ENCODE data around the gene RINL.

RINL gene

DNA sequence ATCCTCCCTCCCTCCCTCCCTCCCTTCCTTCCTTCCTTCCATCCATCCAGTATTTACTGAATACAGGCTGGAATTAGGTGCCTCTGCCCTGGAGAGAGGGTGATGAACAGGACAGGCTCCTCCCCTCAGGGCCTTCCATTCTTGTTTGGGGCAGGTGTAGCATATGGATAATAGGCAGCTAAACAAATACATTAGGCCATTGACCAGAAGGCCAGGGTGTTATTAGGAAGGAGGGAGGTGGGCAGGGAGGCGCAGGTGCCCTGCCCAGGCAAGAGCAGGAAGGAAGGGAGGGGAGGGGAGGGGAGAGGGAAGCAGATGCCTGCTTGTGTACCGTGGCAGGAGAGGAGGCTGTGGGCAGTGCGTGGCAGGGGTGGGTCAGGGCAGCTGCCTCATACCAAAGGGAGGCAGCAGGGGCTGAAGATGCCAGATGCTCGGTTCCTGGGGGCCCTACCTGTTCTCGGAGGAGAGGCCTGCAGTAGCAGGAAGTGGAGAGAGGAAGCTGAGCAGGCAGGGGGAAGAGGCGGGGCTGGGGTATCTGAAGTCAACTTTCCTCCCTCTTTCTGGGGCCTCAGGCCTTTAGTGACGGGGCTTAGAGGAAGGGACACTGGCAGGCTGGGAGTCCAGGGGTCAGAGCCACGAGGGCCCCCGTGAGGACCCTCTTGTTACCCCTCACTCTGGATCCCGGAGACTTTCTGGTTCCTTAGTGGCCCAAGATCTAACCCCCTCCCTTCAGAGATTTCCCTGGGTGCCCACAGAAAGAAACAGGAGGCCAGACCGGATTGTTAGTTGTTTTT lies at the start of gene RINL:
Gene RINL (minus strand): TSS at position 495 of the 794 bp plus-strand sequence. CDS start 1,533 bp downstream, outside the sequence.
- peak; percentile 61 for DNase-seq (ENCODE audit: low read depth)

- DNase-seq (ENCODE audit: low read depth) = no peak
Measured at GRCh38 chr19:38924388-38924787, 46.3 kb upstream of the RINL start.

DNA sequence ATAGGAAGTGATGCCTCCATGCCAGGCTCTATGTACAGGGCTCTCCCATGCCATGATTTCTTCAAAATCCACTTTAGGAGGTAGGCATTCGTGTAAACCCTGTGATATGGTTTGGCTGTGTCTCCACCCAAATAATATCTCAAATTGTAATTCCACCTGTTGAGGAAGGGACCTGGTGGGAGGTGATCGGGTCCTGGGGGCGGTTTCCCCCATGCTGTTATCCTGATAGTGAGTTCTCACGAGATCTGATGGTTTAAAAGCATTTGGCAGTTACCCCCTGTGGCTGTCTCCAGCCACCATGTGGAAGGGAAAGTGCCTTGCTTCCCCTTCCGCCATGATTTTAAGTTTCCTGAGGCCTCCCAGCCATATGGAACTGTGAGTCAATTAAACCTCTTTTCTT lies 44.4 kb upstream of the RINL start:
- no peak for DNase-seq (ENCODE audit: low read depth)

DNA sequence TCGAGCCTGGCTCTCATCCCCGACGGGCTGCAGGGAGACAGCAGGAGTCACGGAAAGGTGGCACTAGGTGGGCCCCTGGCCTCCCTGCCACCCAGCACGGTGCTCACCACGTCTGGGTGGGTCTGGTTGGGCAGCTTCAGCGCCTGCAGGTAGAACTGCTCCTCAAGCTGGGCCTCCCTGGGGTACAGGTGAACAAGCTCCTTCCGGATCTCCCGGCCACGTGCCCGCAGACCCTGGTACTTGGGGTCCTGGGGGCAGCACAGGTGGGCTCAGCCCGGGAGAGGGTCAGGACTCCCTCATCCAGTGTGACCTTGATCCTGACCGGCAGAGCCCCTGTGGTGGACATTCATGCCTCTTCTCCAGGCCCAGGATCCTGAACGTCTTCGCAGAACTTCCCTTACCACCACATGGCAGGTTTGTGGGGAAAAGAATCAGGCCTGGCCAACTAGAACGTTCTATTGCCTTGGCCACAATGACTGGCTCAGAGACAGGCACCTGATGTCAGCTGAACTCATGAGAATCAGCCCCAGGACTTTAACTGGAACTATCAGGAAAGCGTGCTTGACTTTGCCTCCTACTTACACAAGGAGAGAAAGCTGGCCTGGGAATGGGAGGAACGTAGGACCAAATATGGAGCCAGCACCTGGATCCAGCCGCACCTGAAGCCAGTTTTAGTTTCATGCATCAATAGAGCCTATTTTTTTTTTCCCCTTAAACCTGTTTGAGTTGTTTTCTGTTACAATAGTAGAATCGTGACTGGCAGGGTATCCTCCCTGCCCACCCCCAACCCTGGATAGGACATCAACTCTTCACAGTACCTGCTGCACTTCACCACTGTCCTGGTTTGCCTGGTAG lies 43.6 kb upstream of the RINL start:
- DNase-seq (ENCODE audit: low read depth) = no peak

DNA sequence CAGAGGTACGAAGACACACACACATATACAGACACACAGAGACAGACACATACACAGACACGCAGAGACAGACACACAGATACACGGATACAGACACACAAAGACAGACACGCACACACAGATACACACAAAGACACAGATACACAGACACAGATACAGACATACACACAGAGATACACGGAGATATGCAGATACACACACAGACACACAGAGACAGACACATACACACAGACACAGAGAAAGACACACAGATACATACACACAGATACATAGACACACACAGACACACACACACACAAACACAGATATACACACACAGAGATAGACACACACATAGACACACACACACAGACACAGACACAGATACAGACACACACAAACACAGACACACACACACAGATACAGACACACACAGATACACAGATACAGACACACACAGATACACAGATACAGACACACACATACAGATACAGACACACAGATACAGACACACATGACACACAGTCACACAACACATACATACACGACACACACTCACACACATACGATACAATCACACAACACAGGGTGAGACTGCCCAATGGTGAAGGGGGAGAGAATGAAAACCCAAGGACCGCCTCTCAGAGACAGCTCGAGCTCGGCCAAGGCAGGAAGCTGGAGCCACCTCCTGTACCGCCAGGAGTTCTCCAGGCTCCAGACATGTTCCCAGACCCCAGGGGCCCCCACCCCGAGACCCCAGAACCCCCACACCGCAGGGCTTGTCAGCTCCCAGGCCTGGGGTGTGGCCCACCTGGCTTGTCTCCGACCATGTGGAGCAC lies 42.7 kb upstream of the RINL start:
- DNase-seq (ENCODE audit: low read depth) = no peak

- no peak for DNase-seq (ENCODE audit: low read depth)
Measured at GRCh38 chr19:38919837-38920601, 41.9 kb upstream of the RINL start.

- DNase-seq (ENCODE audit: low read depth) = no peak
Measured at GRCh38 chr19:38918526-38918925, 40.5 kb upstream of the RINL start.

DNA sequence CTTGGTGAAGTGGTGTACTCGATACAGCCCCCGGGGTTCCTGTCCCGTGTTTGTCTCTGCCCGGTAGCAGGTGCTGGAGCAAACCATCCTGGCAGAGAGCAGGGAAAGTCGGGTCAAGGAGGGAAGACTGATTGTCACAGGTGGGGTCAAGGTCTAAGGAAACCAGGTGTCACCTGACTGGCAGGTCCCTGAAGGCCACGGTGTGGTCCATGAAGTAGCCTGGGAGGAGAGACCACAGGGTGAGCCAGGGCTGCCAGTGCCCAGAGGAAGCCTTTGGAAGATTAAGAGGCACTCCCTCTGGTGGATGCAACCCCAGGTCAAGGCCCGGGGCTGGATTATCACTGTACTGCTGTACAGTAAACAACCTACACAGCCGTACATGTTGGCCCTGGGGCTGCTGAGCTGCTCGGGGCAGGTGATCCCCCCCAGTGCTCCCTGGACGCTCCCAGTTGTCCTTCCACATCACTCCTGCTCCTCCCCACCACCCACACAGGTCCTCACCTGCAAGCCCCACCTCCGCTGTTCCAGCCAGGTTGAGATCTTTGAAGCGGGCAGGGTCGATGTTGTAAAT lies 39.9 kb upstream of the RINL start:
- no peak for DNase-seq (ENCODE audit: low read depth)

DNA sequence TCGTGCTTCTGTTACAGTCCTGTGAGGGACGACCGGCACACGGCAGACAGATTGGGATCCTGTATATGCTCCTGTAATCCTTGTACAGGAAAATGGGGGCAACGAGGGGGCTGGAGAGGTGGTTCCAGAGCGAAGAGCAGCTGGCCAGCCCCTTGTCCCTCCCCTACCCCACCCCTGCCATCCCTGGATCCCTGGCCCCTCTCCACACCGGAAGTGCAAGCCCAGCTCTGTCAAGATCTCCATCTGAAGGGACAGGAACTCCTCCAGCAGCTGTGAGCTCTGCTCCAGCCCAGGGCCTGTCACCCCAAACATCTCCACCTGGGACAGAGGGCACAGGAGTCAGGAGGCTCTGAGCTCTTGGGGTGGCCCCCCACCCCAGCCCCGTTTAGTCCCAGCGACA lies 39.4 kb upstream of the RINL start:
- no peak for DNase-seq (ENCODE audit: low read depth)

- no peak for DNase-seq (ENCODE audit: low read depth)
Measured at GRCh38 chr19:38915329-38916321, 37.5 kb upstream of the RINL start.

DNA sequence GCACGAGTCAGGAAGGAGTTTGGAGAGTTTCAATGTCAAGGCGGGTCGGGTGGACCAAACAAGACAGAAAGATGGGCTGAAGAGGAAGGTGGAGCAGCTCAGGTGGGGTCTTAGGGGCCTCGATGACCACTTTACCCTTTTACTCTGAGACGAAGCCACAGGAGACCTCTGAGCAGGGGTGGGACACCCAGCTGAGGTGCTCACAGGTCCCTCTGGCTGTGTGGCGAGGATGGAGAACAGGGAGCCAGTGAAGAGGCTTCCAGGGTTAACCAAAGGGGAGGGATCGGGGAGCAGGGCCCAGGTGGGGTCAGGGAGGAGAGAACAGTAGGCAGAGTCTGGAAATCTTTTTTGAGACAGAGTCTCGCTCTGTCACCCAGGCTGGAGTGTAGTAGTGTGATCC lies 35.9 kb upstream of the RINL start:
- DNase-seq (ENCODE audit: low read depth) = no peak

DNA sequence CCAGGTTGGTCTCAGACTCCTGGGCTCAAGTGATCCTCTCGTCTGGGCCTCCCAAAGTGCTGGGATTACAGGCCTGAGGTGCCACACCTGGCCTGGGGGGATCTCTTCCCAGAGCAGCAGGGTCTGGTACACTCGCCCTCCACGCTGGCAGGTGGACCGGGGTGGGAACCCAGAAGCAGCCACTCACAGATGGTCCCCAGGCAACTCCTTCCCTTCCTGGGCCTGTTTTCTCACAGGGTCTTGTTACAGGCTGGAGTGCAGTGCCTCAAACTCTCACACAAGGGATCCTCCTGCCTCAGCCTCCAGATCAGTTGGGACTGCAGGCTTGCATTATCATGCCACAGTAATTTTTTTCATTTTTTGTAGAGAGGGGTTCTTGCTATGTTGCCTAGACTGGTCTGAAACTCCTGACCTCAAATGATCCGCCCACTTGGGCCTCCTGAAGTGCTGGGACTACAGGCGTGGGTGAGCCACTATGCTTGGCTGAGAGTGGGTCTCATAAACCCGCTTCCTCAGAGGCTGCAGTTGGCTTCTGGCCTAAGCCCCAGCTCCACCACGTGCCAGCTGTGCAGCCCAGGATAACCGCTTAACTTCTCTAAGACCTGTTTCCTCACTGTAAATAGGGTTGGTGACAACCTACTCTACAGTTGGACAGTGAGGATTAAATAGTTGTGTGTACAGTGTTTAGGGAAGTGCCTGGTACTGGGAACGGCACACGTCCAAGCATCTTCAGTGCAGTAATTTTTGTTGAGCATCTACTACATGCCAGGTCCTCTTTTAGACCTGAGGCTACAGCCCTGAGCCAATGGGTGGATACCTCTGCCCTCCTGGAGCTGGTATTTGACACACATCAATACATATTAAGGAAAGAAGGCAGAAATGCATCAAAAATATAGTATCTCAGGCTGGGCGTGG lies 34.8 kb upstream of the RINL start:
- DNase-seq (ENCODE audit: low read depth) = no peak

- DNase-seq (ENCODE audit: low read depth) = no peak
Measured at GRCh38 chr19:38911388-38912001, 33.4 kb upstream of the RINL start.

DNA sequence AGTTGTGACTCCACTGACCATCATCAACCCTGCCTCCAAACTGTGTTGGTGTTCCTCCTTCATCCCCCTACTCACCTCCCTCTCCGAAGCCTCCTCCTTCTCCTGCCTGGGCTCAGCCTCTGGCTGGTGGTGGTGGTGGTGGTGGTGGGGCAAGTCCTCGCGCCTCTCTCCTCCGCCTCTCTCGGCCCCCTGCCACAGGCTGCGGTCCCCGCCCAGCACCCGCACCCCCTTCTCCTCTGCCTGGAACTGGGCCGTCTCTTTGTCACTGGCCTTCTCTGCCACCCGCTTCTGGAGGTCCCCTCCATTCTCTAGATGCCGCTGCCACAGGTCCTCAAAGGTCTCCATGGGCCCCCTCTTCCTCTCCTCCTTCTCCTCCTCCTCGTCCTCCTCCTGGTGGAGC lies 32.4 kb upstream of the RINL start:
- no peak for DNase-seq (ENCODE audit: low read depth)

GRCh38 chr19:38908911-38909310 lies 30.8 kb upstream of the RINL start:
- no peak for DNase-seq (ENCODE audit: low read depth)

DNA sequence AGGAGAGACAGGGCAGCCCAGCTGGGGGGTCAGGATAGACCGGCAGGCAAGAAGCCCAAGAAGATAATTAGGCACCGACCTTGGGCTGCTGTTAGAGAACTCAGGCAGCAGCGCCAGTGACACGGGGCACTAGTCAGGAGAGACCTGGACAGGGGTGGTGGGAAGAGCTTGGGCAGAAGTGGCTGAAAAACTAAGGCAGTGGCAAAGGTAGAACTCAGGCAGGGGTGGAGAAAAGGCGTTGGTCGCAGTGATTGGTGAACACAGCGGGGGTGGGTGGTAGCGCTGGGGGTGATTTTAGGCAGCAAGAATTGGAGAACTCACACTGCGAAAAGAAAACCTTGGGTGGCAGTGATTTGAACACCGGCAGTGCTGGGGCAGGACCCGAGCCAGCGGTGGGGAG lies 29.6 kb upstream of the RINL start:
- no peak for DNase-seq (ENCODE audit: low read depth)

GRCh38 chr19:38907227-38907626 lies 29.2 kb upstream of the RINL start:
- DNase-seq (ENCODE audit: low read depth) = no peak

- no peak for DNase-seq (ENCODE audit: low read depth)
Measured at GRCh38 chr19:38905620-38906019, 27.5 kb upstream of the RINL start.

All from stimulated activated CD4-positive, alpha-beta T cell treated with anti-CD3 and anti-CD28 coated beads, Interleukin-2, amount 100 ng/mL, for 4 hours (primary cell).